NCI-H69 (cell line): ENCODE results near the gene DDR2.
"Not testable (repeated sequence)": the region's sequence is repeated elsewhere in the genome, so short reads cannot be mapped to it uniquely, and the experiment has no call there.

ENCODE experiments used
- DNase-seq: peaks from one replicate; lab custom pipeline; 2025; lab: John Stamatoyannopoulos, UW

Gene DDR2

GRCh38 chr1:162779043-162779442 is 146.8 kb downstream of the DDR2 start:
- DNase-seq: no peak

GRCh38 chr1:162782671-162783070 is 150.4 kb downstream of the DDR2 start:
- no peak for DNase-seq

- not testable (repeated sequence) for DNase-seq
These were observed 152.7 kb downstream of the DDR2 start for GRCh38 chr1:162784926-162785325.

GRCh38 chr1:162788783-162789182 is 156.5 kb downstream of the DDR2 start:
- peak; percentile 25 for DNase-seq

GRCh38 chr1:162790303-162790984 is 158.2 kb downstream of the DDR2 start, which contains the start of gene HSD17B7:
HSD17B7 (plus strand) TSS chr1:162790702; CDS start chr1:162790801, 99 bp downstream.
- peak; percentile 94 for DNase-seq

- DNase-seq: peak; percentile 73
These were observed 158.7 kb downstream of the DDR2 start for GRCh38 chr1:162790985-162791357.

- DNase-seq: not testable (repeated sequence)
These were observed 162.0 kb downstream of the DDR2 start for GRCh38 chr1:162794284-162794683.

- not testable (repeated sequence) for DNase-seq
These were observed 164.5 kb downstream of the DDR2 start for GRCh38 chr1:162796617-162797279.

GRCh38 chr1:162799995-162800830 is 167.9 kb downstream of the DDR2 start:
- peak; percentile 62 for DNase-seq

- DNase-seq: not testable (repeated sequence)
These were observed 175.2 kb downstream of the DDR2 start for GRCh38 chr1:162807503-162807902.

- not testable (repeated sequence) for DNase-seq
These were observed 180.1 kb downstream of the DDR2 start for GRCh38 chr1:162812357-162812756.

- DNase-seq: not testable (repeated sequence)
These were observed 185.9 kb downstream of the DDR2 start for GRCh38 chr1:162818136-162818535.

GRCh38 chr1:162818666-162819065 is 186.4 kb downstream of the DDR2 start:
- DNase-seq: not testable (repeated sequence)

- DNase-seq: peak; percentile 86
These were observed 190.3 kb downstream of the DDR2 start for GRCh38 chr1:162822391-162823200.

- DNase-seq: no peak
These were observed 191.0 kb downstream of the DDR2 start for GRCh38 chr1:162823231-162823630.

- no peak for DNase-seq
These were observed 191.7 kb downstream of the DDR2 start for GRCh38 chr1:162823771-162824525.

- no peak for DNase-seq
These were observed 197.0 kb downstream of the DDR2 start for GRCh38 chr1:162829268-162829667.

- no peak for DNase-seq
These were observed 200.2 kb downstream of the DDR2 start for GRCh38 chr1:162832470-162832869.

- no peak for DNase-seq
These were observed 203.1 kb downstream of the DDR2 start for GRCh38 chr1:162835157-162835899.
